Measurements from ENCODE around the gene PTPRK. TPM values are rescaled to one million over a fixed set of nuclear protein-coding genes. Genes with fewer than 3 reads are reported as not detected.

The PTPRK gene
- total and polyA plus RNA-seq, 2 of the 8 experiments (the other 6 are each of a cell fraction or from before 2014, with no cell fraction given): 11.4 to 47.3 TPM

- TF ChIP-seq SUZ12 (IDR thresholded peaks at IDR 0.05; ENCODE audit: low read length) (no peak), SP2 (IDR thresholded peaks at IDR 0.05; ENCODE audit: low read length) (no peak), MAFK (IDR thresholded peaks at IDR 0.05; ENCODE audit: low read depth, low read length) (no peak), KDM1A (IDR thresholded peaks at IDR 0.05; ENCODE audit: borderline replicate concordance, low read length) (no peak), NANOG (IDR thresholded peaks at IDR 0.05; ENCODE audit: insufficient read depth, low read depth, low read length, poor library complexity, severe bottlenecking) (no peak), CREB1 (IDR thresholded peaks at IDR 0.05) (no peak), GABPA (IDR thresholded peaks at IDR 0.05; ENCODE audit: borderline replicate concordance, insufficient read depth, low read length) (no peak)
- Histone ChIP-seq H3K23ac (ENCODE audit: insufficient read length) (no peak overlapping the region), H2BK20ac (ENCODE audit: low read length) (no peak overlapping the region), H3K4me2 (ENCODE audit: insufficient read depth in 1 of 2, low read depth in 2 of 2, low read length in 2 of 2) (no peak overlapping the region; a peak in 1 of 4 replicates), H3K27me3 (replicated peaks in 1 of 4; ENCODE audit: control insufficient read depth in 3 of 4, extremely low read depth in 1 of 4, insufficient read depth in 3 of 4, low read length in 3 of 4) (no peaks in the 10 kb centered on the region), H3K56ac (replicated peaks; ENCODE audit: insufficient read length, low read depth, low read length) (no peak overlapping the region), H4K8ac (ENCODE audit: extremely low read depth, insufficient read depth, low read length) (no peak overlapping the region), H3K36me3 (ENCODE audit: control insufficient read depth in 2 of 4, insufficient read depth in 4 of 4, low read length in 3 of 4) (no peaks in the 10 kb centered on the region; a peak in 1 of 8 replicates), H3K9me3 (ENCODE audit: insufficient read depth in 2 of 2, low read depth in 1 of 2, low read length in 1 of 2) (no peaks in the 10 kb centered on the region), H2AFZ (ENCODE audit: low read length) (no peak overlapping the region), H2BK5ac (ENCODE audit: low read depth, low read length) (no peak overlapping the region), H2BK12ac (ENCODE audit: low read depth, low read length) (no peak overlapping the region), H3K9ac (replicated peaks in 1 of 4; ENCODE audit: extremely low read depth in 1 of 4, low read depth in 3 of 4, low read length in 3 of 4) (no peak overlapping the region), H3K14ac (ENCODE audit: insufficient read length) (no peak overlapping the region), H3K27ac (ENCODE audit: low read depth, low read length) (no peak overlapping the region), H4K91ac (replicated peaks; ENCODE audit: insufficient read length, low read length) (no peak overlapping the region), H3K4me3 (ENCODE audit: extremely low read depth in 1 of 4, insufficient read depth in 2 of 4, low read depth in 3 of 4, low read length in 4 of 4) (no peak overlapping the region), H3K4ac (replicated peaks; ENCODE audit: insufficient read length, low read depth, low read length) (no peak overlapping the region), H3K79me2 (ENCODE audit: control insufficient read depth in 1 of 2, insufficient read depth in 2 of 2, low read length in 2 of 2) (no peaks in the 10 kb centered on the region), H2BK15ac (ENCODE audit: low read length) (no peak overlapping the region), H2BK120ac (replicated peaks; ENCODE audit: low read depth, low read length) (no peak overlapping the region), H4K5ac (ENCODE audit: insufficient read length, low read depth, low read length) (no peak overlapping the region), H3K4me1 (replicated peaks in 1 of 4; ENCODE audit: control insufficient read depth in 3 of 4, insufficient read depth in 4 of 4, low read length in 3 of 4) (peaks cover 0 to 5% (median under 1%) of the 10 kb centered on the region in 4 experiments; a peak in 2 of 7 replicates), H2AK5ac (ENCODE audit: low read depth, low read length) (no peak overlapping the region), H3K18ac (ENCODE audit: extremely low read depth, low read length) (no peak overlapping the region), H4K20me1 (replicated peaks in 1 of 2; ENCODE audit: control insufficient read depth in 1 of 2, insufficient read depth in 2 of 2, low read length in 2 of 2) (no peaks in the 10 kb centered on the region), H3K79me1 (ENCODE audit: low read depth, low read length) (no peaks in the 10 kb centered on the region), H3K23me2 (ENCODE audit: low read depth, low read length) (no peaks in the 10 kb centered on the region; the same call in 1 of the 2 replicates)
- 88% methylated on average over 3 of the region's 3 CpGs; no CpG with 5 or more reads in 1 of the 2 experiments for WGBS, 2 experiments (ENCODE audit: extremely low coverage in 1 of 2, insufficient coverage in 1 of 2, insufficient read length in 1 of 2, insufficient replicate concordance in 2 of 2, low coverage in 1 of 2, low lambda C conversion rate in 2 of 2, missing lambda C conversion rate in 1 of 2)
- no peak for FAIRE-seq
- CTCF ChIA-PET (ENCODE audit: partially characterized antibody): no interaction called here
- DNase-seq (ENCODE audit: low read depth in 1 of 2, low spot score in 2 of 2): no peak
- POLR2A ChIA-PET (ENCODE audit: partially characterized antibody): no interaction called here
Observed at GRCh38 chr6:128047989-128048388, 472.4 kb downstream of the PTPRK start.
